ENCODE results near the gene XPA. TPM values are rescaled to one million over a fixed set of nuclear protein-coding genes. Genes with fewer than 3 reads are reported as not detected.

XPA gene
- total RNA-seq, 5 donors from 2014 or later (not counting 1 experiment from before 2014, with no cell fraction given) = 21.7 to 24.5 (median 23.3) TPM

DNA sequence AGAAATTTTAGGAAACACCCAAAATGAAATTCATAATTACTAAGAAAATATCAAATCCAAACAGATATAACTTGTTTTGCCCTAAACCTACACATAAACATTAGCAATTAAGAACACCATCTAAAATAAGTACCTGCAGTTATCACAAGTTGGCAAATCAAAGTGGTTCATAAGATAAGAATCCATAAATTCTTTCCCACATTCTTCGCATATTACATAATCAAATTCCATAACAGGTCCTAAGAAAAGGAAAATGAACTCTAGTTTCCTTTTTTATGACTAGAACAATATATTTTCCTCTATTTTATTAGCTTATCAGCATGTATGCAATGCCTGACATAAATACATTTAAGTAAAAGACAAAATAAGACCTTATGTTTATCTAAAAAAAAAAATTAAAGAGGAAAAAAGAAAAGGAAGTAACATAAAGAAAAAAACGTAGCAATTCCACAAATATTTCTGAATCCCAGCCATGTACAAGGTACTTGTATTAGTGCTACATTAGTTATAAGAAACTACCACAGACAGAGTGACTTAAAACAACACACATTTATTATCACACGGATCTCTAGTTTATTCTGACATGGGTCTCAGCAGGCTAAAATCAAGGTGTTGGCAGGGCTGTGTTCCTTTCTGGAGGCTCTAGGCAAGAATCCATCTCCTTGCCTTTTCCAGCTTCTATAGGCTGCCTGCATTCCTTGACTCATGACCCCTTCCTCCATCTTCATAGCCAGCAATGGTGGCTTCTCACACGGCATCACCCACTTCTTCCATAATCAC lies 7.5 kb downstream of the XPA start:
- Histone ChIP-seq H3K4me3 (ENCODE audit: control insufficient read depth in 1 of 2, extremely low read depth in 1 of 2, low read length in 1 of 2) (no peak overlapping the region), H3K27me3 (replicated peaks in 1 of 2; ENCODE audit: control insufficient read depth in 2 of 2, extremely low read depth in 1 of 2, insufficient read depth in 2 of 2, low read length in 1 of 2) (no peaks in the 10 kb centered on the region), H3K9me3 (no peaks in the 10 kb centered on the region), H3K27ac (ENCODE audit: low read length) (no peak overlapping the region), H3K36me3 (ENCODE audit: control insufficient read depth in 2 of 2, extremely low read depth in 1 of 2, insufficient read depth in 1 of 2, low read length in 1 of 2) (peaks cover 3 to 50% of the 10 kb centered on the region in 2 donors), H3K4me1 (ENCODE audit: control insufficient read depth in 1 of 2, extremely low read depth in 1 of 2, insufficient read depth in 2 of 2, low read length in 2 of 2) (peaks cover 0 to 8% of the 10 kb centered on the region in 2 experiments)
- peaks cover 22 to 28% (median 27%) of the 10 kb centered on the region in 3 donors for H3K4me1 Mint-ChIP-seq
- peak overlapping the region; percentile 28 to 39 for H3K27ac Mint-ChIP-seq
- peaks cover 40% of the 10 kb centered on the region for H3K36me3 Mint-ChIP-seq
- no peaks in the 10 kb centered on the region for H3K9me3 Mint-ChIP-seq
- DNase-seq = no peak
- CTCF ChIA-PET = interaction anchor here (0.6 to 0.8 kb wide), 2 partner anchors 21 to 32 kb away, joined by 3 to 10 read pairs; no protein-coding TSS in a partner anchor
- no peak overlapping the region for H3K4me3 Mint-ChIP-seq
- no peak for ATAC-seq (replicated peaks in 1 of 4)
- H3K27me3 Mint-ChIP-seq = no peaks in the 10 kb centered on the region
- POLR2A ChIA-PET = interaction anchor here in 1 of 2 donors (0.6 kb wide), 1 partner anchor 18 kb away, joined by 3 read pairs; no protein-coding TSS in a partner anchor
- WGBS (ENCODE audit: insufficient coverage) = 75% methylated on average over 2 of the region's 4 CpGs

DNA sequence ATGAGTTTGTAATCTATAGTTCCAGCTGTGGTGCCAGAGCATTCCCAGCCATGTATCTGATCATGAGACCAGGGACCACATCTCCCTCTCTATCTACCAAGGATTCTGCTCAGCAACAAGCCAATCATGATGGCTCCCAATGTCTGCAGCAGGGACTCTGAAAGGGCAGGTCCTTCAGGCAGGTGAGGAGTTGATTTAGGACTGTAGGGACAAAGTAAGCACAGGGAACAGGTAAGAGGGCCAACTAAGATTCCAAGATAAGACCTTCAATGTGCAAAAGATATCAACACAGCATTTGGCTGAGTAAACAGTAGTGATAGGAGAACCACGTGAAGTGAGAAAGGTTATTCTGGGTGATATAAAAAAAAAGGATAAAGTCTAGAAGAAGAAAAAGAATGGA lies 8.5 kb downstream of the XPA start:
- no peaks in the 10 kb centered on the region for H3K9me3 Mint-ChIP-seq
- Histone ChIP-seq H3K27ac (ENCODE audit: low read length) (no peak overlapping the region), H3K4me1 (ENCODE audit: control insufficient read depth in 1 of 2, extremely low read depth in 1 of 2, insufficient read depth in 2 of 2, low read length in 2 of 2) (no peaks in the 10 kb centered on the region), H3K4me3 (ENCODE audit: control insufficient read depth in 1 of 2, extremely low read depth in 1 of 2, low read length in 1 of 2) (no peak overlapping the region), H3K9me3 (no peaks in the 10 kb centered on the region), H3K27me3 (replicated peaks in 1 of 2; ENCODE audit: control insufficient read depth in 2 of 2, extremely low read depth in 1 of 2, insufficient read depth in 2 of 2, low read length in 1 of 2) (no peaks in the 10 kb centered on the region), H3K36me3 (ENCODE audit: control insufficient read depth in 2 of 2, extremely low read depth in 1 of 2, insufficient read depth in 1 of 2, low read length in 1 of 2) (peaks cover 3 to 59% of the 10 kb centered on the region in 2 donors)
- no peak for ATAC-seq (replicated peaks in 1 of 4)
- peak overlapping the region in 1 of 2 donors; percentile 17 for H3K27ac Mint-ChIP-seq
- ChIA-PET POLR2A (no interaction called here), CTCF (no interaction called here)
- no peak for DNase-seq
- H3K4me1 Mint-ChIP-seq = peaks cover 13 to 25% (median 20%) of the 10 kb centered on the region in 3 donors
- no peak overlapping the region for H3K4me3 Mint-ChIP-seq
- WGBS (ENCODE audit: insufficient coverage) = no CpG with 5 or more reads among the region's 1 CpG
- no peaks in the 10 kb centered on the region for H3K27me3 Mint-ChIP-seq
- H3K36me3 Mint-ChIP-seq = peaks cover 49% of the 10 kb centered on the region

DNA sequence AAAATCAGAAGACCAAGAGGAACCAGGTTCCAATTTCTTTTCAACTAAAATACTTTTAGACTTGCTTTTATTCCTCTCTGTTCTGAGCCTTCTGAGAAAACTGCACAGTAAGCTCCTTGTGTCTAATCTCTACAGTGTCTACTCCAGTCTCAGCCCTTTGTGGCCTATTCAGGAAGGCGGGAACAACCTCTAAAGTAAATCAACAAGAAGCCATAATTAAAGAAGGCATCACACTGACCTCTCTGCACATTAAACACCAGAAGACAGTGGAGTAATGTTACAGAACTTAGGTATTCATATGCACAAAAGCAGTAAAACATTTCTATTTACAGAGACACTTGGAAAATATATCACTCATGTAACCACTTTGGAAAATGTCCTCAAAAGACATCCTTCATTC lies 14.9 kb downstream of the XPA start:
- no CpG with 5 or more reads among the region's 1 CpG for WGBS (ENCODE audit: insufficient coverage)

DNA sequence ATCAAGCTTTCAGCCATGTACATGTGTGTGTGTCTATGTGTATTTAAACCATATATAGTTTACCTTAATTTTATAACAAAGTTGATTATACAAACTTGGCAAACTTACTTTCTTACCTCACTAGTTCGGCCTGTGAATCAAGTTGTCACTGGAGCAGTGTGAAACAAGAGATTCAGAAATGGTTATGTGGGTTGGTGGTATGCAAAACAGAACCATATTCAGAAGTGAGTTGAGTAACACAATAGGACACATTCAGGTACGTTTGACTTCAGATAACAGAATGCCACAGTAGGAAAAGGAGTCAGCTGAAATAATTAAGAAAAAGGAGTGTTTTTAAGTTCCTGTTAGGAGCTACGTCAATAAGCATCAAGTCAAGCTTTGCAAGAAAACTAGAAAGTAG lies 21.5 kb downstream of the XPA start:
- H3K4me3 Mint-ChIP-seq = no peak overlapping the region
- ChIA-PET CTCF (no interaction called here), POLR2A (interaction anchor here in 1 of 2 donors (0.7 kb wide), 1 partner anchor 15 kb away, joined by 3 read pairs; no protein-coding TSS in a partner anchor)
- Histone ChIP-seq H3K36me3 (ENCODE audit: control insufficient read depth in 2 of 2, extremely low read depth in 1 of 2, insufficient read depth in 1 of 2, low read length in 1 of 2) (peaks cover 4 to 86% of the 10 kb centered on the region in 2 donors), H3K9me3 (no peaks in the 10 kb centered on the region), H3K4me3 (ENCODE audit: control insufficient read depth in 1 of 2, extremely low read depth in 1 of 2, low read length in 1 of 2) (no peak overlapping the region), H3K27me3 (replicated peaks in 1 of 2; ENCODE audit: control insufficient read depth in 2 of 2, extremely low read depth in 1 of 2, insufficient read depth in 2 of 2, low read length in 1 of 2) (no peaks in the 10 kb centered on the region), H3K4me1 (ENCODE audit: control insufficient read depth in 1 of 2, extremely low read depth in 1 of 2, insufficient read depth in 2 of 2, low read length in 2 of 2) (no peaks in the 10 kb centered on the region), H3K27ac (ENCODE audit: low read length) (no peak overlapping the region)
- peaks cover 48% of the 10 kb centered on the region for H3K36me3 Mint-ChIP-seq
- peaks cover 0 to 19% (median 13%) of the 10 kb centered on the region in 3 donors for H3K4me1 Mint-ChIP-seq
- DNase-seq (no peak), ATAC-seq (replicated peaks in 1 of 4) (no peak)
- H3K27ac Mint-ChIP-seq = peak overlapping the region in 1 of 2 donors; percentile 24
- 20% methylated on average over 1 of the region's 3 CpGs for WGBS (ENCODE audit: insufficient coverage)
- H3K27me3 Mint-ChIP-seq = no peaks in the 10 kb centered on the region
- no peaks in the 10 kb centered on the region for H3K9me3 Mint-ChIP-seq

More for the DNA sequence above, 14.9 kb downstream of the XPA start:
- H3K4me1 Mint-ChIP-seq = peaks cover 7 to 22% (median 11%) of the 10 kb centered on the region in 3 donors
- H3K36me3 ChIP-seq (ENCODE audit: control insufficient read depth in 2 of 2, extremely low read depth in 1 of 2, insufficient read depth in 1 of 2, low read length in 1 of 2) = peaks cover 8 to 81% of the 10 kb centered on the region in 2 donors
- H3K27ac Mint-ChIP-seq = peak overlapping the region; percentile 17 to 30
- H3K27me3 Mint-ChIP-seq = no peaks in the 10 kb centered on the region
- H3K4me3 Mint-ChIP-seq = no peak overlapping the region
- no peak overlapping the region for H3K4me3 ChIP-seq (ENCODE audit: control insufficient read depth in 1 of 2, extremely low read depth in 1 of 2, low read length in 1 of 2)
- no peaks in the 10 kb centered on the region for H3K4me1 ChIP-seq (ENCODE audit: control insufficient read depth in 1 of 2, extremely low read depth in 1 of 2, insufficient read depth in 2 of 2, low read length in 2 of 2)
- ChIA-PET CTCF (no interaction called here), POLR2A (interaction anchor here in 1 of 2 donors (0.8 kb wide), 1 partner anchor 49 kb away, joined by 3 read pairs; the partner anchor contains the start of genes NCBP1 and TSTD2)
- no peak for DNase-seq
- peaks cover 43% of the 10 kb centered on the region for H3K36me3 Mint-ChIP-seq
- no peak for ATAC-seq (replicated peaks in 1 of 4)
- H3K27ac ChIP-seq (ENCODE audit: low read length) = no peak overlapping the region
- no peaks in the 10 kb centered on the region for H3K9me3 ChIP-seq
- H3K9me3 Mint-ChIP-seq = no peaks in the 10 kb centered on the region
- no peaks in the 10 kb centered on the region for H3K27me3 ChIP-seq (replicated peaks in 1 of 2; ENCODE audit: control insufficient read depth in 2 of 2, extremely low read depth in 1 of 2, insufficient read depth in 2 of 2, low read length in 1 of 2)

DNA sequence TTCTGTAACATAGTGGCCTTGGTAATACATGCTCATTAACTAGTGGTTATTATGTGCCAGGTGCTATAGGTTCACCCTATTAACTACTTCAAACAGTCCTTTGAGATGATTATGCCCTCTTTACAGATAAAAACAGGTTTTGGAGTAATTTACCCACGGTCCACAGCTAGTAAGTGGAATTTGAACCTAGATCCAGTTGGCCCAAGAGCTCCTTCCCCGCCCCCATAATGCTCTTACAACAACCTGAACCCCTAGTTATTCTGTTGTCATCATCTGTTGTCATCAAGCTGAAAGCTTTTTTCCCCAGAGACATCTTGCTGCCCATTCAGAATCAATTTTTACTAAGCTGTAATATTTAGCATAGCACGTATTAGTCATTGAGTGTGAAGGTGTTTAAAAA lies 23.2 kb downstream of the XPA start:
- Histone ChIP-seq H3K4me3 (ENCODE audit: control insufficient read depth in 1 of 2, extremely low read depth in 1 of 2, low read length in 1 of 2) (no peak overlapping the region), H3K4me1 (ENCODE audit: control insufficient read depth in 1 of 2, extremely low read depth in 1 of 2, insufficient read depth in 2 of 2, low read length in 2 of 2) (no peaks in the 10 kb centered on the region), H3K9me3 (no peaks in the 10 kb centered on the region), H3K36me3 (ENCODE audit: control insufficient read depth in 2 of 2, extremely low read depth in 1 of 2, insufficient read depth in 1 of 2, low read length in 1 of 2) (peaks cover 3 to 89% of the 10 kb centered on the region in 2 donors), H3K27ac (ENCODE audit: low read length) (no peak overlapping the region), H3K27me3 (replicated peaks in 1 of 2; ENCODE audit: control insufficient read depth in 2 of 2, extremely low read depth in 1 of 2, insufficient read depth in 2 of 2, low read length in 1 of 2) (no peaks in the 10 kb centered on the region)
- ChIA-PET CTCF (no interaction called here), POLR2A (interaction anchor here in 1 of 2 donors (0.8 to 1.1 kb wide), 2 partner anchors 13 to 17 kb away, joined by 3 to 4 read pairs; no protein-coding TSS in a partner anchor)
- DNase-seq (no peak), ATAC-seq (replicated peaks in 1 of 4) (no peak)
- 100% methylated on average over 1 of the region's 3 CpGs for WGBS (ENCODE audit: insufficient coverage)
- H3K36me3 Mint-ChIP-seq = peaks cover 57% of the 10 kb centered on the region
- no peaks in the 10 kb centered on the region for H3K27me3 Mint-ChIP-seq
- no peaks in the 10 kb centered on the region for H3K9me3 Mint-ChIP-seq
- peaks cover 0 to 8% (median 6%) of the 10 kb centered on the region in 3 donors for H3K4me1 Mint-ChIP-seq
- peak overlapping the region; percentile 4 to 17 for H3K27ac Mint-ChIP-seq
- H3K4me3 Mint-ChIP-seq = no peak overlapping the region

DNA sequence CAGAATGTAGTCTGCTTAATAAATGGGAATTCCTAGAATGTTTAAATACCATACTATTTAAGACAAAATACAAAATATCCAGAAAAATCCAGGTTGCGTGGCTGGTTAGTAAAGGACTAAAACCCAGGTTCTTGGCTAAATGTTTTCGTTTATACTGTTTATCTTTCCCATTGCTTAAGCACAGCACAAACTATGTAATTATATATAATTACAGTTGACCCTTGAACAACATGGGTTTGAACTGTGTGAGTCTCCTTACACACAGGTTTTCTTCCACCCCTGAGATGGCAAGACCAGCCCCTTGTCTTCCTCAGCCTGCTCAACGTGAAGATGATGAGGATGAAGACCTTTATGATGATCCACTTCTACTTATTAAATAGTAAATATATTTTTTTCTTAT lies 24.7 kb downstream of the XPA start:
- WGBS (ENCODE audit: insufficient coverage) = no CpG with 5 or more reads among the region's 3 CpGs
- no peak overlapping the region for H3K27ac Mint-ChIP-seq
- H3K4me3 ChIP-seq (ENCODE audit: control insufficient read depth in 1 of 2, extremely low read depth in 1 of 2, low read length in 1 of 2) = no peak overlapping the region
- no peaks in the 10 kb centered on the region for H3K9me3 ChIP-seq
- no peak overlapping the region for H3K4me3 Mint-ChIP-seq
- peaks cover 59% of the 10 kb centered on the region for H3K36me3 Mint-ChIP-seq
- peaks cover 0 to 6% (median 2%) of the 10 kb centered on the region in 3 donors for H3K4me1 Mint-ChIP-seq
- no peak overlapping the region for H3K27ac ChIP-seq (ENCODE audit: low read length)
- H3K4me1 ChIP-seq (ENCODE audit: control insufficient read depth in 1 of 2, extremely low read depth in 1 of 2, insufficient read depth in 2 of 2, low read length in 2 of 2) = no peaks in the 10 kb centered on the region
- POLR2A ChIA-PET = interaction anchor here in 1 of 2 donors (0.7 kb wide), 1 partner anchor 17 kb away, joined by 3 read pairs; no protein-coding TSS in a partner anchor
- peaks cover 3 to 94% of the 10 kb centered on the region in 2 donors for H3K36me3 ChIP-seq (ENCODE audit: control insufficient read depth in 2 of 2, extremely low read depth in 1 of 2, insufficient read depth in 1 of 2, low read length in 1 of 2)
- no peaks in the 10 kb centered on the region for H3K27me3 Mint-ChIP-seq
- DNase-seq = no peak
- H3K27me3 ChIP-seq (replicated peaks in 1 of 2; ENCODE audit: control insufficient read depth in 2 of 2, extremely low read depth in 1 of 2, insufficient read depth in 2 of 2, low read length in 1 of 2) = no peaks in the 10 kb centered on the region
- CTCF ChIA-PET = interaction anchor here in 1 of 2 donors (0.5 to 1.2 kb wide), 2 partner anchors 13 to 1624 kb away, joined by 4 to 6 read pairs; no protein-coding TSS in a partner anchor
- no peaks in the 10 kb centered on the region for H3K9me3 Mint-ChIP-seq
- no peak for ATAC-seq (replicated peaks in 1 of 4)

Measured in T-cell (primary cell).